Right renal pelvis (tissue), 4 donors: ENCODE results near the gene INTS11. TPM values are rescaled to one million over a fixed set of nuclear protein-coding genes. Genes with fewer than 3 reads are reported as not detected.
"Not testable (repeated sequence)": the region's sequence is repeated elsewhere in the genome, so short reads cannot be mapped to it uniquely, and the experiment has no call there.

Source experiments
- DNase-seq, 4 donors: peaks; one replicate each; pipeline ENCODE4 v3.0.0-alpha.2; 2013; ENCODE audit warnings: low read depth in 4 of 4, low spot score in 3 of 4, missing footprints in 1 of 4
- polyA plus RNA-seq, 4 donors: library from polyadenylated mRNA; unstranded; fragments of 120-200 nt; gene quantifications; one replicate each; pipeline ENCODE4 v1.2.1, GENCODE V29; 2013; ENCODE audit not compliant: insufficient read length in 4 of 4

The INTS11 gene
- polyA plus RNA-seq, 4 donors, result 104 to 117 (median 110) TPM

- no peak for DNase-seq
Measured at GRCh38 chr1:1331068-1331965, 6.9 kb upstream of the INTS11 start, which contains the start of gene TAS1R3. TSS of gene TAS1R3 (plus strand) at chr1:1331280. CDS start at chr1:1331346, 66 bp downstream.

- no peak for DNase-seq
Measured at GRCh38 chr1:1330366-1331067, 6.1 kb upstream of the INTS11 start.

GRCh38 chr1:1329304-1330210 is 5.1 kb upstream of the INTS11 start:
- DNase-seq, result no peak

GRCh38 chr1:1328254-1328653 is 3.8 kb upstream of the INTS11 start:
- DNase-seq, result no peak

- DNase-seq, result no peak
Measured at GRCh38 chr1:1327291-1327690, 2.8 kb upstream of the INTS11 start.

- no peak for DNase-seq
Measured at GRCh38 chr1:1326075-1326605, 1.7 kb upstream of the INTS11 start.

- no peak for DNase-seq
Measured at GRCh38 chr1:1325288-1326074, 1.0 kb upstream of the INTS11 start.

- DNase-seq, result no peak
Measured at GRCh38 chr1:1324084-1324523, 356 bp downstream of the INTS11 start.

- DNase-seq, result no peak
Measured at GRCh38 chr1:1322952-1323351, 1.5 kb downstream of the INTS11 start.

GRCh38 chr1:1322418-1322817 is 2.0 kb downstream of the INTS11 start:
- DNase-seq, result no peak

GRCh38 chr1:1321477-1321876 is 3.0 kb downstream of the INTS11 start:
- DNase-seq, result no peak

GRCh38 chr1:1320666-1321448 is 3.6 kb downstream of the INTS11 start:
- DNase-seq, result no peak

- no peak for DNase-seq
Measured at GRCh38 chr1:1319646-1319941, 4.9 kb downstream of the INTS11 start.

GRCh38 chr1:1318777-1319645 is 5.4 kb downstream of the INTS11 start:
- no peak for DNase-seq

- no peak for DNase-seq
Measured at GRCh38 chr1:1318131-1318652, 6.3 kb downstream of the INTS11 start.

GRCh38 chr1:1317420-1317819 is 7.0 kb downstream of the INTS11 start:
- no peak for DNase-seq

- not testable (repeated sequence) for DNase-seq
Measured at GRCh38 chr1:1316199-1316598, 8.3 kb downstream of the INTS11 start.

- no peak for DNase-seq
Measured at GRCh38 chr1:1315435-1315954, 9.0 kb downstream of the INTS11 start.
